Measurements from ENCODE around the gene MBNL2.

MBNL2 gene

DNA sequence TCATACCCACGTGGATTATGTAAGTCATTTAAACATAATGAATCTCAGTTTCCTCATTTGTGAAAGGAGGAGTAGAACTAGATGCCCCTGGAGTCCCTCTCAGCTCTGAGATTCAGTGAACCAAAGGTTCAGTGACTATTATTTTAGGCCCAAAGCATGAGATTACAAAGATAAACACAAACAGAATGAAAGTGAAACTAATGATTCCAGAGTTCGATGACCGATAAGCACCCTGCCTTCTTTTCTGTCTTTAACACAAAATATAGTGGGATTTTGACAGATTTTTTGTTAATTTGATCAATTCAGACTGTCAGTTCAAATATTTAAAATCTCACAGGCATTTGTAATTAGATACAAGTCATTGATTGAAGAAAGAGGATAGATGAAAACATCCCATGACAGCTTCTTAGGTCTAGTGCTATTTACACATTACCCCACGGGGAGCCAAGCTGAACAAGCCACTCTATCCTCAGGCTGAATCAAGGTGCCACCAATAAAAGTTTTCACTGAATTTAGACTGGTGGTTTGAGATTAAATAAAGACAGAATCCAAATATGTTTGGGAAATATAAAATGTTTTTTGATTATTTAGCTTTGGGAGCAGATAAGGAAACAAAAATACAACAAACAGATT, 147.2 kb downstream of the MBNL2 start:
- no peak overlapping the region for H3K27ac ChIP-seq (ENCODE audit: low read depth, low read length)
- H3K27me3 ChIP-seq (ENCODE audit: low read length): no peaks in the 10 kb centered on the region
- H3K9me2 ChIP-seq (replicated peaks; ENCODE audit: insufficient read depth, low read length): no peaks in the 10 kb centered on the region
- no peak overlapping the region for H3K4me3 ChIP-seq (ENCODE audit: insufficient read depth, low read length, poor library complexity, severe bottlenecking)
- H3F3A ChIP-seq (ENCODE audit: insufficient read depth): no peaks in the 10 kb centered on the region
- no peaks in the 10 kb centered on the region for H3K36me3 ChIP-seq (ENCODE audit: low read length)
- no peaks in the 10 kb centered on the region for H4K20me1 ChIP-seq (ENCODE audit: low read depth, low read length)
- no peak overlapping the region for H2AFZ ChIP-seq (ENCODE audit: low read depth, low read length, severe bottlenecking)
- no peaks in the 10 kb centered on the region for H3K9me3 ChIP-seq (ENCODE audit: insufficient read depth, low read length)
- H3K79me2 ChIP-seq (ENCODE audit: insufficient read depth, low read length): no peaks in the 10 kb centered on the region
- no peak for TF ChIP-seq EZH2phosphoT487 (conservative IDR thresholded peaks at IDR 0.05; ENCODE audit: low read length)
- TF ChIP-seq CTCF (IDR thresholded peaks at IDR 0.05; ENCODE audit: insufficient read depth, low read length, poor library complexity, severe bottlenecking): no peak
- H3K9ac ChIP-seq (ENCODE audit: low read length): no peak overlapping the region
- no peak overlapping the region for H3K4me2 ChIP-seq (ENCODE audit: low read depth, low read length, poor library complexity, severe bottlenecking)

DNA sequence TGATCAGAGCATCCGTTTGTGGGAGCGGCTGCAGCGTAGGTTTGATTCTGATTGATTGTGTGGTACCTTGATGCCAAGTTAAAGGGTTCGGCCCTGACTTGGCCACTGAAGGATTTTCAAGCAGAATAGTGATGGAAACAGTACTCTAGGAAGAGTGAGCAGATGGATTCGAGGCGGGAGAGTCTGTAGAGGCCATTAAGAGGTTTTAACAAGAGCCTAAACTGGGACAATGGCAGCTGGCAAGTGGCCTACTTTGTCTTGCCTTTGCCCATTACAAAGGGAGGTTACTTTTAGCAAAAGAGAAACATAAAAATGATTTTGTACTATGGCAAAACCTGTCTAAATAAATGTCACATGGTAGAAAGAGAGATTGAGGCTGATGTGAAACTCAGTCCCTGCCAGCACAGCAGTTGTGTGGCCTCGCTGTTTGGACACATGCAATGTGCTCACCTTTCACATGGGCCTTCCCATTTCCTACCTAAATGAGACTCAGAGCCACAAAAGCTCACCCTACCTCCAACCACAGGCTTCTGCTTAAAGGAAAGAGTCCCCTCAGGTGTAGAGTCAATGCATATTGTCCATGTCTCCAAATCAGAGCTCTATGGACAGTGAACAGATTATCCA, 149.5 kb downstream of the MBNL2 start:
- Histone ChIP-seq H3K9ac (ENCODE audit: low read length) (no peak overlapping the region), H3K4me2 (ENCODE audit: low read depth, low read length, poor library complexity, severe bottlenecking) (no peak overlapping the region), H3K4me3 (ENCODE audit: insufficient read depth, low read length, poor library complexity, severe bottlenecking) (no peak overlapping the region), H3K79me2 (ENCODE audit: insufficient read depth, low read length) (no peaks in the 10 kb centered on the region), H3K9me3 (ENCODE audit: insufficient read depth, low read length) (no peaks in the 10 kb centered on the region), H3K36me3 (ENCODE audit: low read length) (no peaks in the 10 kb centered on the region), H2AFZ (ENCODE audit: low read depth, low read length, severe bottlenecking) (no peak overlapping the region), H3K27ac (ENCODE audit: low read depth, low read length) (no peak overlapping the region), H3F3A (ENCODE audit: insufficient read depth) (no peaks in the 10 kb centered on the region), H3K27me3 (ENCODE audit: low read length) (no peaks in the 10 kb centered on the region), H3K9me2 (replicated peaks; ENCODE audit: insufficient read depth, low read length) (no peaks in the 10 kb centered on the region), H4K20me1 (ENCODE audit: low read depth, low read length) (no peaks in the 10 kb centered on the region)
- no peak for TF ChIP-seq EZH2phosphoT487 (conservative IDR thresholded peaks at IDR 0.05; ENCODE audit: low read length)
- no peak for TF ChIP-seq CTCF (IDR thresholded peaks at IDR 0.05; ENCODE audit: insufficient read depth, low read length, poor library complexity, severe bottlenecking)

DNA sequence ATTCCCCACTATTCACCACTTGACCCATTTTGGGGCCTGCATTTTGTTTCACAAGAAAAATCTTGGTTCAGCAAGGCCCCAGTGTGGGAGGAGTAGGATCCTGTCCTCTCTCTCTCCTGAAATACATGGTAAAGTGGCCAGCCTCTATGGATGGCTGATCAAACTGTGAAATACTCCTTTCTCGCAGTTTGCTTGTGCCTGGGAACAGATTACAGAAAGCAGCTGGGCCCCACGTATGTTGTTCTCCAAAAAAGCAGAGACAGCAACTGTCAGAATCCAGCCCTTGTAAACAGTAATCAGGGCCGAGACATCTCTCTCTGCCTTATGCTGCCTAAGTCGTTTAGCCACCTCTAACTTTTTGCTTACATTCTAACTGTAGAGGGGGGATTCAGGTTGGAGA, 150.8 kb downstream of the MBNL2 start:
- Histone ChIP-seq H3K4me2 (ENCODE audit: low read depth, low read length, poor library complexity, severe bottlenecking) (no peak overlapping the region), H3K36me3 (ENCODE audit: low read length) (no peaks in the 10 kb centered on the region), H4K20me1 (ENCODE audit: low read depth, low read length) (no peaks in the 10 kb centered on the region), H3K9me3 (ENCODE audit: insufficient read depth, low read length) (no peaks in the 10 kb centered on the region), H3K27me3 (ENCODE audit: low read length) (no peaks in the 10 kb centered on the region), H3K9me2 (replicated peaks; ENCODE audit: insufficient read depth, low read length) (no peaks in the 10 kb centered on the region), H2AFZ (ENCODE audit: low read depth, low read length, severe bottlenecking) (no peak overlapping the region), H3F3A (ENCODE audit: insufficient read depth) (no peaks in the 10 kb centered on the region), H3K4me3 (ENCODE audit: insufficient read depth, low read length, poor library complexity, severe bottlenecking) (no peak overlapping the region), H3K79me2 (ENCODE audit: insufficient read depth, low read length) (no peaks in the 10 kb centered on the region), H3K9ac (ENCODE audit: low read length) (no peak overlapping the region), H3K27ac (ENCODE audit: low read depth, low read length) (no peak overlapping the region)
- TF ChIP-seq CTCF (IDR thresholded peaks at IDR 0.05; ENCODE audit: insufficient read depth, low read length, poor library complexity, severe bottlenecking): no peak
